SKM-1 (cell line): Measurements from ENCODE around the gene SLC25A14.

Source experiments
- DNase-seq: peaks from one replicate; lab custom pipeline; 2025; ENCODE audit not compliant: unreplicated experiment; lab: John Stamatoyannopoulos, UW

SLC25A14 gene

GRCh38 chrX:130376077-130376476 lies 36.4 kb downstream of the SLC25A14 start:
- no peak for DNase-seq

GRCh38 chrX:130378024-130378669 lies 38.4 kb downstream of the SLC25A14 start:
- no peak for DNase-seq

DNA sequence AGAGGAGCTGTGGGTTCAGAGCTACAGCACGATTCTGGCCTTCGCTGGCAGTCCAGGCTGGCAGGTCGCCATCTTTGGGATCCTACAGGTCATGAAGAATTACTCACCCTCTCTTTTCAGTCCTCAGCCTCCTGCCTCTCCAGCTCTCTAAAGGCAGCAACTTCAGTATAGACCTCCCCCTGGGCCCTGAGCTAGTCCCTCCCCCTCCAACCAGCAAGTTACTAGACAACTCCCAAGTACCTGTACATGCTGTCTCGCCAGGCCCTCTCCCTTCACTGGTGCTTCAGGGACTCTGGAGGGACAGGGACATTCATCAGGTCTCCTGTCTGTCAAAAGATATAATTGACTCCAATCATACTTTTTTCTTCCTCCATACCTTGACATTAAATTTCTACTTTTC lies 45.8 kb downstream of the SLC25A14 start, which contains the start of gene GPR119:
TSS of gene GPR119 (minus strand) at position 155 of the 400 bp plus-strand sequence. CDS start 227 bp downstream, outside the sequence.
- no peak for DNase-seq

DNA sequence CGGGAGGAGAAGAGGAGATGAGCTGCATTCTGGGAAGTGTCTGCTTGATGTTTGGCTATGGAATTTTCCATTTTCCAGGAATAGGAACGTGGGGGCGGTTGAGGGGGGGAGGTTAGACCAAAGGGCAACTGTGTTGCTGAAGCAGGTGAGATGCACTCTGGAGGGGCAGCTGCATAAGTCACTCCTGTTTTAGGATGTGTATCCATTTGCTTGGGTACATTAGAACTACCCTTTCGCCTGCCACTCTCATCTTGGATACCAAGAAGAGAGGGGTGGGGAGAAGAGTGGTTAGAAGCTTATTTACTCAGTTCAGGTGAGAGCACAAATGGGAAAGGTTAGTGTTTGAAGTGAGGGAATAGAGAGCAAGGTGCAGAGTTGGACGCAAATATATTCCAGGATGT lies 46.7 kb downstream of the SLC25A14 start:
- no peak for DNase-seq

DNA sequence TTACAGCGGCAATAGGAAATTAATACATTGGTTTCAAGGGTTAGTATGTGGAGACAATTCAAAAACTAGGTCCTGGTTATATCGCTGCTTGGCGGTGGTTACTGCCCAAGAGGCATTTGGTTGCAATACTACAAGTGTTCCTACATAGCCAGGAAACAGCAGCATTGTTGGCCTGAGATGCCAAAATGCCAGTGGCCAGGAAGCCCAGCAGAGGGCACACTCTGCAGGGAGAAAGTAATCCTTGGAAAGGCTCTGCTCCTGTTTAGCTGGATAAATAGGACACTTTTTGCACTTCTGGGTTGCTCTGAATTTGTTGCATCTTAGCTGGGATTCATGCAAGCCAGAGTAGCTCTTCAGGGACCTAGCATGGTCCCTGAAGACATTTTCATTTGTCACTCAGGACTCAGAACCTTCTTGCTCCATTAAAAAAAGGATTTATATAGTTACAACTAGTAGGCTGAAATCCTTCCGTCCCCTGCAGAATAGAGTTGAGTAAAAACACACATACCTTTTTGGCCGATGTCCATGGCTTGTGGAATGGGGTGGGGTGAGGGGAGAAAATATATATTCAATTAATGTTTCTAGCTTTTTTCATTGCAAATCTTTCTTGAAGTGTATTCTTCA lies 53.8 kb downstream of the SLC25A14 start:
- no peak for DNase-seq

DNA sequence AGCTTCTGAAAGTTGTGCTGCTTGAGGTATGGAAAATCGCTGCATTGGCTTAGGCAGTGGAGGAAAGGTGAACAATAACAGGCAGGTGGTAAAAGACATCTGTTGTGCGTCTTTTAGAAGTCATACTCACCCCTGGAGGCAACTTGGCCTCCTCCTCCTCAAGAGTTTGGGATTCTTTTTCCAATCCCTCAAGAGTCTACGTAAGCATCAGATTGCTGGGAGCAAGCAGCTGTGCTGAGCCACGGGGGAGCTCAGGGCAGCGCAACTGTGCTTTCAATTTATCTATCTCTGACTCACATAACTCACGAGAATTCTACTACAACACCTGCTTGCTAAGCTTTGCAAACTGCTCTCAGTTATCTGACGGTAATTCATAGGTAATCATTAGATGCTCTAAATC lies 55.6 kb downstream of the SLC25A14 start:
- DNase-seq, result no peak

- peak; percentile 21 for DNase-seq
Measured at GRCh38 chrX:130401415-130402207, 61.9 kb downstream of the SLC25A14 start, which contains the start of gene RBMX2. Gene RBMX2 (plus strand): TSS chrX:130401987. CDS start chrX:130402033, 46 bp downstream.

DNA sequence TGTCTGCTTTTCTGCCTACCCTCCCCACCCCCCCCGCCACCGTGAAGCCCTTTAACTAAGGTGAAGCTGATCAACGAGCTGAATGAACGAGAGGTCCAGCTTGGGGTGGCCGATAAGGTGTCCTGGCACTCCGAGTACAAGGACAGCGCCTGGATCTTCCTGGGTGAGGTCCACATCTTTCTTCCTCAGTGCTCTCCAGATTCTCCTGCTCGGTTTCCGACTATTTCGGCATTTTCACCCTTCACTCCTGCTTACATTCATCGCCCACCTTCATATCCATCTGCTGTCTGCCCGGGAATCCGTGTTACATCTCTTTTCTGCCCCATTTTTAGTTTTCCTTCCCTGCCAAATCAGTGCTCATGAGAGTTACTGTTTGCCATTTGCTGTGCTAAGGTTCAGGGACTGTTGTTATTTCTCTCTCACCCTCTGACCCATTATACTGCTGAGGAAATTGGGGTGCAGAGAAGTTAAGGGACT lies 62.5 kb downstream of the SLC25A14 start:
- no peak for DNase-seq

DNA sequence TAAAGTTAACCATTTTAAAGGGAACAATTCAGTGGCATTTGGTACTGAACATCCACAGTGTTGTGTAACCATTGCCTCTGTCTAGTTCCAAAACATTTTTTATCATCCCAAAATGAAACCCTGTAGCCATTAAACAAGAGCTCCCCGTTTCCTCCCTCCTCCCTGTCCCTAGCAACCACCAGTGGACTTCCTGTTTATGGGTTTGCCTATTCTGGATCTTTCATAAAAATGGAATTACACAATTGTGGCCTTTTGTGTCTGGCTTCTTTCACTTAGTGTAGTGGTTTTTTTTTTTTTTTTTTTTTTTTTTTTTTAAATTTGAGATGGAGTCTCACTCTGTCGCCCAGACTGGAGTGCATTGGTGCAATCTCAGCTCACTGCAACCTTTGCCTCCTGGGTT lies 73.7 kb downstream of the SLC25A14 start:
- DNase-seq, result no peak

DNA sequence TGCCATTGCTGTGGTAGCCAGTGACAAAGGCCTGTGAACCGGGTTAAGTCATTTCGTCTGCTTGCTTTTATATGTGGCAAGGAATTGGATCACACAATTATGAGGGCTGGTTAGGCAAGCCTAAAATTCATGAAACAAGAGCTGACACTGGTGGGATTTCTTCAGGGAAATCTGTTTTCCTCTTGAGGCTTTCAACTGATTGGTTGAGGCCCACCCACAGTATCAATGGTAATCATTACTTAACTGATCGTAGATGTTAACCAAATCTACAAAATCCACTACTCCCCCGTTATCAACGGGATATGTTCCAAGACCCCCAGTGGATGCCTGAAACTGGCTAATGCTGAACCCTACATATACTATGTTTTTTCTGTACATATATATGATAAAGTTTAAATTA lies 75.1 kb downstream of the SLC25A14 start:
- DNase-seq, result no peak

GRCh38 chrX:130415201-130415600 lies 75.5 kb downstream of the SLC25A14 start:
- DNase-seq, result no peak

- no peak for DNase-seq
Measured at GRCh38 chrX:130416785-130417184, 77.1 kb downstream of the SLC25A14 start.

DNA sequence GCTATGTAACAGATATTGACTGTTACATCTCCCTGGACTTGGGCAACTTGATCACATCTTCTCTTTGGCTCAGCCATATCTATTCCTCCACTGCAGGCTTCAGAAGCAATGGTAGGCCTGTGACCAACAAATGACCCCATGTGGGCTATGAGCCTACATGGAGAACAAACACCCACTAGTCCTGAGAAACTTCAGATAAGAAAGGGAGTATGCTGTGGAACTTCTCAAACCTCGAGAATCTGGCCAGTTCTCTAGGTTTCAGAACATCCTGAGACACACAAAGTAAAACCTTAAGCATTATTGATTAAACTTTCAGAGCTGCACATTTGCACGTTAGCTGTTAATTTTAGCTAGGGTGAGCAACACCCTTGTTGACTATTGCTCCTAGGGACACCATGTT lies 78.3 kb downstream of the SLC25A14 start:
- DNase-seq, result no peak

GRCh38 chrX:130418740-130419139 lies 79.0 kb downstream of the SLC25A14 start:
- DNase-seq, result no peak

- DNase-seq, result no peak
Measured at GRCh38 chrX:130419263-130419662, 79.5 kb downstream of the SLC25A14 start.
